ENCODE measurements around the gene LIF. TPM values are rescaled to one million over a fixed set of nuclear protein-coding genes. Genes with fewer than 3 reads are reported as not detected.
A peak's percentile ranks its signal among the peaks of the same experiment; 100 is the strongest.

LIF gene
- total and polyA plus RNA-seq, 2 experiments from 2014 or later = 1.4 to 1.9 TPM

- in situ Hi-C loops (cut with MboI) = loop anchor here (10.0 kb wide), 1 partner anchor 102 kb away; the partner anchor contains the start of gene RNF215
- H3K27ac ChIP-seq = no peak overlapping the region
These were observed 36.1 kb upstream of the LIF start for GRCh38 chr22:30282616-30283046.

DNA sequence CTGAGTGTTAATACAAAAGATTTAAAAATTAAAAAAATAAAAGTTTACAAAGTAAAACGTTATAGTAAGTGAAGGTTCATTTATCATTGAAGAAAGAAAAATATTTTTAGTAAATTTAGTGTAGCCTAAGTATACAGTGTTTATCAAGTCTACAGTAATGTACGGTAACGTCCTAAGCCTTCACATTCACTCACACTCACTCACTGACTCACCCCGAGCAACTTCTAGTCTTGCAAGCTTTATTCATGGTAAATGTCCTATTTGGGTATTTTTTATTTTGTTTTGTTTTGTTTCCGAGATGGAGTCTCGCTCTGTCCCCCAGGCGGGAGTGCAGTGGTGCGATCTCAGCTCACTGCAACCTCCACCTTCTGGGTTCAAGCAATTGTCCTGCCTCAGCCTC lies 33.9 kb upstream of the LIF start:
- no peaks in the 10 kb centered on the region for H3K36me3 ChIP-seq (ENCODE audit: low read depth)
- no peak overlapping the region for H3K4me3 ChIP-seq
- H3K9ac ChIP-seq = no peak overlapping the region
- no peaks in the 10 kb centered on the region for H3K27me3 ChIP-seq (replicated peaks; ENCODE audit: insufficient read depth)
- H3K79me2 ChIP-seq (ENCODE audit: insufficient read depth) = no peaks in the 10 kb centered on the region
- H3K4me1 ChIP-seq (ENCODE audit: insufficient read depth) = peaks cover 31% of the 10 kb centered on the region
- no peak for TF ChIP-seq EZH2 (IDR thresholded peaks at IDR 0.05; ENCODE audit: insufficient read depth, poor library complexity, severe bottlenecking)
- no peak for TF ChIP-seq EZH2phosphoT487 (IDR thresholded peaks at IDR 0.05; ENCODE audit: insufficient read depth, low read depth)
- no peaks in the 10 kb centered on the region for H3K9me3 ChIP-seq (ENCODE audit: low read depth)
- H3K27ac ChIP-seq = no peak overlapping the region
- in situ Hi-C loops (cut with MboI) = loop anchor here (10.0 kb wide), 1 partner anchor 104 kb away; the partner anchor contains the start of gene RNF215
- peaks cover 29% of the 10 kb centered on the region for H3F3A ChIP-seq (ENCODE audit: insufficient read depth)
- no peak overlapping the region for H2AFZ ChIP-seq
- no peaks in the 10 kb centered on the region for H3K9me2 ChIP-seq (ENCODE audit: insufficient read depth)
- peak; percentile 36 for DNase-seq
- 79 to 84% methylated on average over 8 of the region's 8 CpGs for WGBS, 2 experiments (ENCODE audit: low coverage in 1 of 2, low lambda C conversion rate in 2 of 2, missing lambda C conversion rate in 2 of 2)
- no peaks in the 10 kb centered on the region for H4K20me1 ChIP-seq (ENCODE audit: insufficient read depth)
- H3K4me2 ChIP-seq (ENCODE audit: unreplicated experiment) = no peak overlapping the region

More at GRCh38 chr22:30282616-30283046, 36.1 kb upstream of the LIF start:
- DNase-seq = no peak
- 84% methylated on average over 7 of the region's 7 CpGs for WGBS, 2 experiments (ENCODE audit: low coverage in 1 of 2, low lambda C conversion rate in 2 of 2, missing lambda C conversion rate in 2 of 2)
- H3K4me1 ChIP-seq (ENCODE audit: insufficient read depth) = peaks cover 28% of the 10 kb centered on the region
- H4K20me1 ChIP-seq (ENCODE audit: insufficient read depth) = no peaks in the 10 kb centered on the region
- no peaks in the 10 kb centered on the region for H3K9me3 ChIP-seq (ENCODE audit: low read depth)
- no peaks in the 10 kb centered on the region for H3K27me3 ChIP-seq (replicated peaks; ENCODE audit: insufficient read depth)
- TF ChIP-seq EZH2phosphoT487 (IDR thresholded peaks at IDR 0.05; ENCODE audit: insufficient read depth, low read depth) = no peak
- no peak for TF ChIP-seq EZH2 (IDR thresholded peaks at IDR 0.05; ENCODE audit: insufficient read depth, poor library complexity, severe bottlenecking)
- H3K9ac ChIP-seq = no peak overlapping the region
- no peaks in the 10 kb centered on the region for H3K9me2 ChIP-seq (ENCODE audit: insufficient read depth)
- no peak overlapping the region for H3K4me3 ChIP-seq
- no peak overlapping the region for H2AFZ ChIP-seq
- no peaks in the 10 kb centered on the region for H3K36me3 ChIP-seq (ENCODE audit: low read depth)
- peaks cover 22% of the 10 kb centered on the region for H3F3A ChIP-seq (ENCODE audit: insufficient read depth)
- H3K4me2 ChIP-seq (ENCODE audit: unreplicated experiment) = no peak overlapping the region
- no peaks in the 10 kb centered on the region for H3K79me2 ChIP-seq (ENCODE audit: insufficient read depth)

GRCh38 chr22:30279932-30280331 lies 33.4 kb upstream of the LIF start:
- in situ Hi-C loops (cut with MboI) = loop anchor here (10.0 kb wide), 1 partner anchor 105 kb away; the partner anchor contains the start of gene RNF215
- Histone ChIP-seq H3K9ac (peak overlapping the region; percentile 34; the same call in 1 of the 2 replicates), H3K36me3 (ENCODE audit: low read depth) (no peaks in the 10 kb centered on the region), H3K9me2 (ENCODE audit: insufficient read depth) (no peaks in the 10 kb centered on the region), H3K4me1 (ENCODE audit: insufficient read depth) (peaks cover 31% of the 10 kb centered on the region), H2AFZ (no peak overlapping the region), H3K27ac (no peak overlapping the region), H3K4me3 (no peak overlapping the region), H3K9me3 (ENCODE audit: low read depth) (no peaks in the 10 kb centered on the region), H3K27me3 (replicated peaks; ENCODE audit: insufficient read depth) (no peaks in the 10 kb centered on the region), H4K20me1 (ENCODE audit: insufficient read depth) (no peaks in the 10 kb centered on the region), H3F3A (ENCODE audit: insufficient read depth) (peaks cover 29% of the 10 kb centered on the region), H3K4me2 (ENCODE audit: unreplicated experiment) (peak overlapping the region; percentile 37), H3K79me2 (ENCODE audit: insufficient read depth) (no peaks in the 10 kb centered on the region)
- 88 to 91% methylated on average over 5 of the region's 5 CpGs for WGBS, 2 experiments (ENCODE audit: low coverage in 1 of 2, low lambda C conversion rate in 2 of 2, missing lambda C conversion rate in 2 of 2)
- TF ChIP-seq EZH2phosphoT487 (IDR thresholded peaks at IDR 0.05; ENCODE audit: insufficient read depth, low read depth) (no peak), EZH2 (IDR thresholded peaks at IDR 0.05; ENCODE audit: insufficient read depth, poor library complexity, severe bottlenecking) (no peak)
- DNase-seq = no peak

GRCh38 chr22:30279046-30279788 lies 32.7 kb upstream of the LIF start:
- no peaks in the 10 kb centered on the region for H3K27me3 ChIP-seq (replicated peaks; ENCODE audit: insufficient read depth)
- H3K4me3 ChIP-seq = no peak overlapping the region
- H3K27ac ChIP-seq = peak overlapping the region; percentile 7
- WGBS, 2 experiments (ENCODE audit: low coverage in 1 of 2, low lambda C conversion rate in 2 of 2, missing lambda C conversion rate in 2 of 2) = 27 to 30% methylated on average over 15 to 16 of the region's 16 CpGs
- no peaks in the 10 kb centered on the region for H3K79me2 ChIP-seq (ENCODE audit: insufficient read depth)
- H2AFZ ChIP-seq = no peak overlapping the region
- no peaks in the 10 kb centered on the region for H3K9me2 ChIP-seq (ENCODE audit: insufficient read depth)
- peak; percentile 87 for DNase-seq
- no peaks in the 10 kb centered on the region for H3K9me3 ChIP-seq (ENCODE audit: low read depth)
- H3F3A ChIP-seq (ENCODE audit: insufficient read depth) = peaks cover 29% of the 10 kb centered on the region
- peak overlapping the region; percentile 34; the same call in 1 of the 2 replicates for H3K9ac ChIP-seq
- TF ChIP-seq EZH2phosphoT487 (IDR thresholded peaks at IDR 0.05; ENCODE audit: insufficient read depth, low read depth) = no peak
- TF ChIP-seq EZH2 (IDR thresholded peaks at IDR 0.05; ENCODE audit: insufficient read depth, poor library complexity, severe bottlenecking) = no peak
- H3K36me3 ChIP-seq (ENCODE audit: low read depth) = no peaks in the 10 kb centered on the region
- H4K20me1 ChIP-seq (ENCODE audit: insufficient read depth) = no peaks in the 10 kb centered on the region
- peak overlapping the region; percentile 37 for H3K4me2 ChIP-seq (ENCODE audit: unreplicated experiment)
- in situ Hi-C loops (cut with MboI) = no loop called here
- H3K4me1 ChIP-seq (ENCODE audit: insufficient read depth) = peaks cover 31% of the 10 kb centered on the region

Measured in GM23248 (cell line).